Skeletal muscle satellite cell (primary cell): Measurements from ENCODE around the gene LOX.
"Not testable (repeated sequence)": the region's sequence is repeated elsewhere in the genome, so short reads cannot be mapped to it uniquely, and the experiment has no call there.

ENCODE experiments used
- H3K27me3 ChIP-seq: 2 replicates; pipeline ENCODE4 v1.7.0; 2013; ENCODE audit warnings: low read length; ENCODE audit not compliant: control insufficient read depth, insufficient read depth
- H3K36me3 ChIP-seq: 2 replicates; pipeline ENCODE4 v1.7.0; 2013; ENCODE audit warnings: mild to moderate bottlenecking, control low read depth, low read length; ENCODE audit not compliant: insufficient read depth
- H3K4me1 ChIP-seq: 2 replicates; pipeline ENCODE4 v1.7.0; 2013; ENCODE audit warnings: low read length; ENCODE audit not compliant: control insufficient read depth, insufficient read depth
- H3K4me2 ChIP-seq: 2 replicates; pipeline ENCODE4 v1.7.0; 2013; ENCODE audit warnings: mild to moderate bottlenecking, low read length
- H3K4me3 ChIP-seq: 2 replicates; pipeline ENCODE4 v1.7.0; 2013; ENCODE audit warnings: low read length
- H3K9ac ChIP-seq: 2 replicates; pipeline ENCODE4 v1.7.0; 2013; ENCODE audit warnings: mild to moderate bottlenecking, low read depth, low read length, moderate library complexity
- H3K9me3 ChIP-seq: replicated peaks from 2 replicates; pipeline ENCODE4 v1.7.0; 2013; ENCODE audit warnings: mild to moderate bottlenecking, control low read depth, low read length

Gene LOX

DNA sequence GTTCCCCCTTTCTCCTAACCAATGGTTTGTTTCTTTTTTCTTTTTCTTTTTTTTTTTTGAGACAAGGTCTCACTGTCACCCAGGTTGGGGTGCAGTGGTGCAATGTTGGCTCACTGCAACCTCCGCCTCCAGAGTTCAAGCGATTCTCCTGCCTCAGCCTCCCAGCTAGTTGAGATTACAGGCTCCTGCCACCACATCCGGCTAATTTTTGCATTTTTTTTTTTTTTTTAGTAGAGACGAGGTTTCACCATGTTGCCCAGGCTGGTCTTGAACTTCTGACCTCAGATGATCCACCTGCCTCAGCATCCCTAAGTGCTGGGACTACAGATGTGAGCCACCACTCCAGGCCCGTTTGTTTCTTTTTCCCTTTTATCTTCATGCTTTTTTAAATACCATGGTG lies 16.2 kb upstream of the LOX start:
- not testable (repeated sequence) for H3K27me3 ChIP-seq, H3K36me3 ChIP-seq, H3K9ac ChIP-seq, H3K4me2 ChIP-seq, H3K4me3 ChIP-seq, H3K9me3 ChIP-seq
- peaks cover 48% of the 10 kb centered on the region for H3K4me1 ChIP-seq

DNA sequence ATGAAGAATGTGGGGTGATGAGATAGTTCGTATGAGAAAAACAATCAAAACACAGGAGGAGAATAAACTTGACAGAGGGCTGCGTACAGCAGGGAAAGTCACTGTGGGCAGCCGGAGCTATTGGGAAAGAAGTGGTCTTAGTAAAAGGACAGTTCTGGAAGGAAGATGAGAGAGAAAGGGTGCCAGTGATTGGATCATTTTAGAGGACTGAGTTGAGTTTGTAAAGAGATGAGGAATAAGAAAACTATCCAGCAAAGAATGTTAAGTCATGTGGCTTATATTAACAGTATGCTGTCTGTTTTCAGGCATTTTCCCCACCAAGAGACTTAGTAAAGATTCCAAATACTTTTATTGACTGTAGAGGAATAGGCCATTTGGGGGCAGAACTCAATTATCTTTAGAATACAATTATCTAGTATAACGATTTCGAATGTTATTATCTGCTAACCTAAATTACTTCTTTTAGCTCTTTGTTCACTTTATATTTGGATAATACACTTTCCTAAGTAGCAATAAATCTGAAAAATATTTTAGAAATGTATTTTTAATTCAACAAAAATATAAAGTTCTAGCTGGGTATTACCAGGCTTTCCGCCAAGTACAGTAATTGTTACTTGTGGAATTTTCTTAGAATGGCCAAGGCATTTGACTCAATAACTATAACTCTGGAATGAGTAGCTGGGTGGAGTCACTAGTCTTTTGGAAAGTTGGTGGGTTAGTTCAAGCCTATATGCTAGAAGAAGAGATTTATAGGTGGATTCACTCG lies 15.5 kb upstream of the LOX start:
- Histone ChIP-seq H3K9me3 (no peaks in the 10 kb centered on the region), H3K9ac (peak overlapping the region; percentile 49), H3K4me2 (peak overlapping the region; percentile 54), H3K4me3 (no peak overlapping the region), H3K36me3 (no peaks in the 10 kb centered on the region), H3K4me1 (peaks cover 41% of the 10 kb centered on the region), H3K27me3 (no peaks in the 10 kb centered on the region)

DNA sequence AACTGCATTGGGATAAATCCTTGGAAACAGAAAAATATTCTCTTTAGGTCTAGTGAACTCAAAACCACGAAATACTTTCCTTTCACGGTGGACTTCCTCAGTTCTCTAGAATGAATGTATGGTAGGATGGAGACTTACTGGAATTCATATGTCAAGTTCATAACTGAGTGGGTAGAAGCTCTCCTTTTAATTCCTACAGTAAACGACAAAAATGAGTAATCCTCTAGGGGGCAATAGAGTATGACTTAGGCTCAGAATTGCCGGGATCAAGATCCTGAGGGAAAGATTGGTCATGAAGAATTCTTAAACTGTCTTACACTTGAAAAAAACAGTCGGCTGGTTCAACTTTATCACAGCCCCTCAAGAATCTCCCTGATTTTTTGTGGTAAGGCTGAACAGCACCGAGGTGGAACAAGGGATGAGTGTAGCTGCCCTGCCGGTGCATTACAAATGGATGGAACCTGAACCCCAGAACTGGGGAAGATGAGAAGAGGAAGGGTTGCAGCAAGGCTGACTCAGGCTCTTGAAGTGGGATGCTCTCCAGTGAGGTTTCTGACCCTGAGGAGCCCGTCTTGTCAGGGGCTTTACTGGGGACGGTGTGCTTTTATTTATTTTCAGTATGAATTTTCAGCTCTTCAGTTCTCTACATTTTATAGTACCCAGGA lies 14.0 kb upstream of the LOX start:
- Histone ChIP-seq H3K9ac (peak overlapping the region; percentile 21), H3K4me1 (peaks cover 40% of the 10 kb centered on the region)

DNA sequence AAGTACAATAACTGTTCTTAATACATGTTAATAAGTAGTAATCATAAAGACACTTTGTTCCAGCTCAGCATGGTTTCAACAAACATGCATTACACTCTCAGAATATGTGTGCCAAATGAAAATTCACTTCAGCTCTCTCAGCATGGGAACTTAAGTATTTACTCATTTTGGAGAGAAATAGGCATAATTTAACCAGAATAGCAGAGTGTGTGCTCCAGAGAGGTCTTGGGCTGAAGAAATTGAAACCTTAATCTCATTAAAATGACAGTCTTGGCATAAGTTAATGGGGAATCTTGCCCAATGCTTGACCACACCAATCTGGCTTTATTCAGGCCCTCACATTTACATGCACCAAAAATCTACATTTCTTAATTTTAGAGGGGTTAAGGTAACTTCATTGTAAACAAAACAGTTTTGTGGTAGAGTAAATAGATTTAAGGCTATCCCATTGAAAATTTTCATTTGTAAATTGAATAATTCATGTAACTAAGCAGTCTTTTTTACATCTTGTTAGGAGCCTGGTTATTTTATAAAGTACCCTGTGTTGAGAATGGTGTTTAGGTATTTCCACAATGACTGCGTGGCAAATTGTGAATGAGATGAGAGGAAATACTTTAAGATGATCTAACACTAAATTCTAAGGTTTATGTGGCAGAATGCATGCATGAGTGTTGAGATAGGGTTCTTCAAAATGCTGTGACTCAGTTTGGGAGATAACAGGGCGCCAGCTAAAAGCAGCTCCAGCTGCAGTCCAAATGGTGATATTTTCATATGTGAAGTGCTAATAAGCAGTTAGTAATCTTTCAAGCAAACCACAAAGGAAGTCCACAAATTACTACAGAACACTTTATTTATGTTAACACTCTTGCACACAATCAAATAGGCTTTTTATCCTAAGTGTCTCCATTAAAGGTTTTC lies 11.3 kb upstream of the LOX start:
- Histone ChIP-seq H3K4me2 (no peak overlapping the region), H3K36me3 (no peaks in the 10 kb centered on the region), H3K4me3 (no peak overlapping the region), H3K27me3 (no peaks in the 10 kb centered on the region), H3K9me3 (no peaks in the 10 kb centered on the region), H3K4me1 (peaks cover 30% of the 10 kb centered on the region), H3K9ac (no peak overlapping the region)

More for the DNA sequence above, 14.0 kb upstream of the LOX start:
- Histone ChIP-seq H3K36me3 (no peaks in the 10 kb centered on the region), H3K4me2 (no peak overlapping the region), H3K4me3 (no peak overlapping the region), H3K9me3 (no peaks in the 10 kb centered on the region), H3K27me3 (no peaks in the 10 kb centered on the region)

DNA sequence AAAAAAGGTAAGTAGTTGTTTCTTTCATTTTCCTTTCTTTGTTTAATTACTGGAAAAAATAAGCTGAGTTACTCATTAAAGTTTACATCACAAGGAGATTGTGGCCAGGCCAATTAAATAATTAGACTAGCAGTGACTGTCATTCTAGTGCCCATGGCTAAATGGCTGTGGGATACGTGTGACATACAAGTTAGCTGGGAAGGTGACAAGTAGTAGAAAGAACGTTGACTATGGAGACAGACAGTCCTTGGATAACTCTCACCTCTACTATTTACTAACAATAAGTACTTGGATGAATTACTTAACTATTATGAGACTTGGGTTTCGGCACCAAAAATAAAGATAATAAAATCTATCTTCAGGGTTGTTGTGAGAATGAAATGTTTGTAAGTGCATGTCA lies 7.0 kb upstream of the LOX start:
- H3K9ac ChIP-seq: no peak overlapping the region
- H3K36me3 ChIP-seq: no peaks in the 10 kb centered on the region
- no peak overlapping the region for H3K4me2 ChIP-seq
- H3K27me3 ChIP-seq: no peaks in the 10 kb centered on the region
- peaks cover 7% of the 10 kb centered on the region for H3K4me1 ChIP-seq
- H3K4me3 ChIP-seq: no peak overlapping the region
- no peaks in the 10 kb centered on the region for H3K9me3 ChIP-seq

DNA sequence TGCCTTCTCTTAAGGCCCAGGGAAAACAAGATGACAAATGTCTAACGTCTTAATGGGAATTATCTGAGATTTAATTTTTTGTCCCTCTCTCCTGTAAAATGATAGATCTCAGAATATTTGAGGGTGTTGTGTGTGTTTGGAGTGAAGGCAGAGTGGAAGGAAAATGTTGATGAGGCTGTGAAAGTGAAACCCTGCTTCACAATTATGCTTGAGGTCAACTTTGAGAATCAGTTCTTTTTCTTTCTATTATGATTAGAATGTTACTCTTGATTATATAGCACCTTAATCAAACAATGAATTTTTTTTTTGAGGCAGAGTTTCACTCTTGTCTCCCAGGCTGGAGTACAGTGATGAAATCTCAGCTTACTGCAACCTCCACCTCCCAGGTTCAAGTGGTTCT lies 5.5 kb upstream of the LOX start:
- Histone ChIP-seq H3K9ac (no peak overlapping the region), H3K27me3 (no peaks in the 10 kb centered on the region), H3K4me3 (no peak overlapping the region), H3K4me1 (peaks cover 3% of the 10 kb centered on the region), H3K4me2 (no peak overlapping the region), H3K9me3 (no peaks in the 10 kb centered on the region), H3K36me3 (no peaks in the 10 kb centered on the region)

DNA sequence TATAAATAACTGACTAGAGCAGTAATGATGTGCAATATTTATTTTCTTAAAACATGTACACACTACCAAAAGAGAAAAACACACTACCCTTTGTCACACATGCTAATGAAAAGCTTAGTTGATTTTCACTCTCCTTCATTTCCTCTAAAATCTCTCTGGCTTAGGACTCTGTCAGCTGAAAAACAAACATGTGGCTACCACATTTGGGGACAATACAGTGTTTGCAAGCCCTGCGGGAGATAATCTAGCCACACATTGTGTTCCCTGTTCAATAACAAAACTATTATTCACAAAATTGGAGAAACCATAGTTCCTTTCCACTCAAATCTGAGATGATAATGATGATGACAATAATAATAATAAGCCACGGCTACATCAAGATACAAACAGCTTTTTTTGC lies 3.5 kb upstream of the LOX start:
- Histone ChIP-seq H3K4me1 (peaks cover 3% of the 10 kb centered on the region), H3K9me3 (no peaks in the 10 kb centered on the region), H3K4me3 (no peak overlapping the region), H3K9ac (no peak overlapping the region), H3K4me2 (no peak overlapping the region), H3K27me3 (no peaks in the 10 kb centered on the region), H3K36me3 (no peaks in the 10 kb centered on the region)

DNA sequence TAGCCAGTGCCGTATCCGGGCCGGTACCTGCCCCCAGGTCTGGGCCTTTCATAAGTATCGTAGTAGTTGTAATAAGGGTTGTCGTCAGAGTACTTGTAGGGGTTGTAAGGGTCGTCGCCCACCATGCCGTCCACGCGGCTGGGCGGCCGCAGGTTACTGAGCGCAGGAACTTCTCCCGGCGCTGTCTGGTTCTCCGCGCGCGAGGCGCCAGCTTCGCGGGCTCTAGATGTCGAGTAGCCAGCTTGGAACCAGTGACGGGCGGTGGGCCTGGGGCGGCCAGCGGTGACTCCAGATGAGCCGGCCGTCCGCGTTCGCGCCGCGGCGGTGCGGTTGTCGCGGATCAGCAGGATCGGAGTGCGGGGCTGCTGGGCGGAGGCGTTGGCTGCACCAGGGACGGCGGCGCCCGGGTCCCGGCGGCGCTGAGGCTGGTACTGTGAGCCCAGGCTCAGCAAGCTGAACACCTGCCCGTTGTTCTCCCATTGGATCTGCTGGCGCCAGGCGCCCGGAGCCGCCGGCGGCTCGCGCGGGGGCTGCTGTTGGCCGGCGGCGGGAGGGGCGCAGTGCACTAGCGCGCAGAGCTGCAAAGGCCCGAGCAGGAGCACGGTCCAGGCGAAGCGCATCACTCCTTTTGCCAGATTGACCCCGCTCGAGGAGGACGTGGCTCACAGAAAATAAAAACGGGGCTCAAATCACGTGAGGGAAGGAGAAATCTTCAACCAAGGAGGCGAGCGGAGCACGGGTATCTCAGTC lies 518 bp downstream of the LOX start:
- Histone ChIP-seq H3K4me1 (peaks cover 16% of the 10 kb centered on the region), H3K27me3 (no peaks in the 10 kb centered on the region), H3K9ac (peak overlapping the region; percentile 94), H3K36me3 (peaks cover 29% of the 10 kb centered on the region), H3K4me2 (peak overlapping the region; percentile 100), H3K4me3 (peak overlapping the region; percentile 99), H3K9me3 (no peaks in the 10 kb centered on the region)

DNA sequence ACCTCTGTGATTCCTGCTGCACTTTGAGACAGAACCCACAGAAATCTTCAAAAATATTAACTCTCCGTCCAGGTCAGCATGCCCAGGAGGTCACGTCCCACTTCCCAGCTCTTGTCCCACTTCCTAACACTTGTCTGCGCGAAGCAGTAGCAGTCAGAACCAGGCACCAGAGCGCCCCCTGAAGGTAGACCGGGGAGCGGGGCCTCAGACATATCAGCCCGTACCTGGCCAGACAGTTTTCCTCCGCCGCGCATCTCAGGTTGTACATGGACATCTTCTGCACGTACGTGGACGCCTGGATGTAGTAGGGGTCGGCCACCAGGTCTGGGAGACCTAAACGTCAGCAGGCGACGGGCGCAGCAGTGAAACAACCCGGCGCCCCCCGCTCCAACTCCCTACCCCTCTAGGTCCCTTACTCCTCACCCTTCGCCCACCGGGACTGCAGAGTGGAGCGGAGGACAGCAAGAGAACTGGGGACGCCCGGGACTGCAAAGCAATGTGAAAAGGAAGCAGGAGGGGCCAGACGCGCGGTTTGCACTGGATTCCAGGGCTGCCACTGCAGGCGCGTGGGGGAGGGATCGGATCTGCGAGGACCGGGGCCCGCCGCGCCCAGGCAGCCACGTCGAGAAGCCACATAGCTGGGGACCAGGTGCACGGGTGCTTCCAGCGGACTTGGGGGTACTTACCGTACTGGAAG lies 1.2 kb downstream of the LOX start:
- Histone ChIP-seq H3K9me3 (no peaks in the 10 kb centered on the region), H3K4me3 (peak overlapping the region; percentile 99), H3K4me2 (peak overlapping the region; percentile 100), H3K36me3 (peaks cover 35% of the 10 kb centered on the region), H3K4me1 (peaks cover 14% of the 10 kb centered on the region), H3K27me3 (no peaks in the 10 kb centered on the region), H3K9ac (peak overlapping the region; percentile 94)

DNA sequence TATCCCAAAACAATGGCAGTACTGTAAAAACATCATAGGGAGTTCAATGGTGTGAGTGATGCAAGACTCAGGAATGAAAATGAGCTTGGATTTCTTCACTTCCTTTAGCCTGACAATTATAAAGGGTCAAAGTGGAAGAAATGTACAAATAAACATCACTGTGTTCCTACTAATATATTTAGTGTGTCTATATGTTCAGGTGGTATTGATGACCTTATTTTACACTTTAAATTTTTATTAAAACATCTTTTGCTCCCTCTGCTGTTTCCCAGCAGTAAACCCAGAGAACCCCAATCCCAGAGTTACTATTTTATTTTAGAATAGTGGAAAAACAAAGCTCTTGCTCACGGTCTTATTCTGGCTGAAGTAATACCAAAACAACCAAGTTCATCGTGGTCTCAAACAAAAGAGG lies 2.0 kb downstream of the LOX start:
- Histone ChIP-seq H3K9ac (peak overlapping the region; percentile 94), H3K27me3 (no peaks in the 10 kb centered on the region), H3K4me1 (peaks cover 14% of the 10 kb centered on the region), H3K4me2 (peak overlapping the region; percentile 100), H3K4me3 (peak overlapping the region; percentile 99), H3K36me3 (peaks cover 41% of the 10 kb centered on the region), H3K9me3 (no peaks in the 10 kb centered on the region)
